ENCODE results near the gene STIM2.

GRCh38 chr4:26887143-26887542, 26.5 kb downstream of the STIM2 start:
- TF ChIP-seq CTCF (IDR thresholded peaks at IDR 0.05): no peak
- no peak for TF ChIP-seq POLR2AphosphoS5 (IDR thresholded peaks at IDR 0.05; ENCODE audit: low read depth, low read length)
- TF ChIP-seq SIN3A (IDR thresholded peaks at IDR 0.05; ENCODE audit: borderline replicate concordance, insufficient read depth, low read depth, low read length): no peak
- no peak for TF ChIP-seq REST (IDR thresholded peaks at IDR 0.05; ENCODE audit: insufficient read depth in 1 of 2, low read depth in 2 of 2, low read length in 1 of 2)
- no peak for TF ChIP-seq TCF7L2 (IDR thresholded peaks at IDR 0.05; ENCODE audit: low read depth, low read length)

Data from Panc1 (cell line).